Thyroid gland (tissue), 4 donors: Measurements from ENCODE around the gene CDH18. TPM values are rescaled to one million over a fixed set of nuclear protein-coding genes. Genes with fewer than 3 reads are reported as not detected.

Source experiments
- DNase-seq, 2 donors: peaks; one replicate each; pipeline ENCODE4 v3.0.0-alpha.2; 2019
- H3K27ac ChIP-seq, 3 donors: fragments of 200-600 bp; sonication (generic); 1 replicate in 2 of 3; 2 replicates in 1 of 3; pipeline ENCODE4 v1.5.1; 2016 to 2019; ENCODE audit warnings: mild to moderate bottlenecking in 1 of 3, moderate library complexity in 1 of 3
- H3K27me3 ChIP-seq: fragments of 200-600 bp; sonication (generic); one replicate; pipeline ENCODE4 v1.5.1; 2019
- H3K36me3 ChIP-seq, 2 donors: fragments of 200-600 bp; sonication (generic); one replicate each; pipeline ENCODE4 v1.5.1; 2016 to 2019
- H3K4me1 ChIP-seq, 2 donors: fragments of 200-600 bp; sonication (generic); one replicate each; pipeline ENCODE4 v1.5.1; 2017 to 2019
- H3K4me3 ChIP-seq, 3 donors: fragments of 200-600 bp; sonication (generic); replicated peaks in 1 of 3; 1 replicate in 2 of 3; 2 replicates in 1 of 3; pipeline ENCODE4 v1.5.1; 2016; ENCODE audit warnings: mild to moderate bottlenecking in 1 of 3
- H3K9me3 ChIP-seq: fragments of 200-600 bp; sonication (generic); one replicate; pipeline ENCODE4 v1.5.1; 2017
- CTCF ChIP-seq, 6 experiments: fragments of 200-600 bp in 3 of 6; fragments of 450-650 bp in 3 of 6; sonication (generic) in 3 of 6; IDR thresholded peaks; one replicate each; pipeline ENCODE4 v1.5.1; 2016 to 2019; ENCODE audit warnings: antibody characterized with exemption in 6 of 6, mild to moderate bottlenecking in 2 of 6, inconsistent platforms in 1 of 6, moderate library complexity in 1 of 6
- POLR2A ChIP-seq, 2 donors: fragments of 450-650 bp; IDR thresholded peaks; one replicate each; pipeline ENCODE4 v1.6.1; 2017; ENCODE audit warnings: antibody characterized with exemption in 2 of 2, mild to moderate bottlenecking in 2 of 2, moderate library complexity in 1 of 2
- WGBS, 2 donors: methylation state at CpG; one replicate each; pipeline ENCODE4 v1.1.5; 2017; 5-methylcytosine and 5-hydroxymethylcytosine counted together
- intact Hi-C: fragments of 100-400 bp; cut with DNase I; formaldehyde crosslinking; loops from one replicate; pipeline ENCODE4 v1.15.1; 2023
- total RNA-seq, 4 donors: library from RNA; depleted of rRNA; stranded (reverse); fragments of >200 nt; gene quantifications; one replicate each; pipeline ENCODE4 v1.2.3, GENCODE V29; 2016

CDH18 gene
- total RNA-seq, 4 donors from 2014 or later, result not detected

- H3K27ac ChIP-seq, result no peak overlapping the region
- TF ChIP-seq CTCF (IDR thresholded peaks at IDR 0.05) (no peak), POLR2A (IDR thresholded peaks at IDR 0.05) (no peak)
- intact Hi-C loops, result no loop called here
- no peak for DNase-seq
- H3K4me1 ChIP-seq, result no peaks in the 10 kb centered on the region
- H3K36me3 ChIP-seq, result no peaks in the 10 kb centered on the region
- H3K4me3 ChIP-seq, result no peak overlapping the region
- no peaks in the 10 kb centered on the region for H3K27me3 ChIP-seq
- WGBS, 2 donors, result 53 to 56% methylated on average over 1 of the region's 1 CpG
- H3K9me3 ChIP-seq, result no peaks in the 10 kb centered on the region
Observed at GRCh38 chr5:19462019-19462418, 526.0 kb downstream of the CDH18 start.

- 87 to 91% methylated on average over 3 of the region's 3 CpGs for WGBS, 2 donors
- TF ChIP-seq CTCF (IDR thresholded peaks at IDR 0.05) (no peak), POLR2A (IDR thresholded peaks at IDR 0.05) (no peak)
- H3K9me3 ChIP-seq, result no peaks in the 10 kb centered on the region
- no peaks in the 10 kb centered on the region for H3K4me1 ChIP-seq
- DNase-seq, result no peak
- intact Hi-C loops, result no loop called here
- H3K27ac ChIP-seq, result no peak overlapping the region
- no peaks in the 10 kb centered on the region for H3K36me3 ChIP-seq
- no peak overlapping the region for H3K4me3 ChIP-seq
- no peaks in the 10 kb centered on the region for H3K27me3 ChIP-seq
Observed at GRCh38 chr5:19424506-19424905, 563.5 kb downstream of the CDH18 start.
